ENCODE data around the gene PPP6R2. TPM values are rescaled to one million over a fixed set of nuclear protein-coding genes. Genes with fewer than 3 reads are reported as not detected.
"Not testable (repeated sequence)": the region's sequence is repeated elsewhere in the genome, so short reads cannot be mapped to it uniquely, and the experiment has no call there.

Gene PPP6R2
- total and polyA plus RNA-seq, 2 of the 4 experiments (the other 2 are of a cell fraction) = 49.2 to 51.6 TPM

GRCh38 chr22:50408311-50408710 is 65.2 kb downstream of the PPP6R2 start:
- Histone ChIP-seq H3K18ac (ENCODE audit: low read depth, low read length) (no peak overlapping the region), H2AFZ (replicated peaks; ENCODE audit: low read length, poor library complexity) (no peak overlapping the region), H3K27ac (ENCODE audit: insufficient read depth, low read length) (no peak overlapping the region), H3K4ac (ENCODE audit: low read depth, low read length) (no peak overlapping the region), H4K5ac (ENCODE audit: low read depth, low read length) (no peak overlapping the region), H3K56ac (ENCODE audit: extremely low read depth, insufficient read depth, low read length) (no peak overlapping the region), H2AK5ac (ENCODE audit: low read depth, low read length) (no peak overlapping the region), H3K23ac (ENCODE audit: low read depth, low read length) (no peak overlapping the region), H2BK120ac (ENCODE audit: low read depth, low read length) (no peak overlapping the region), H3K36me3 (ENCODE audit: control insufficient read depth, insufficient read depth, low read length) (peaks cover 21% of the 10 kb centered on the region), H2BK15ac (ENCODE audit: low read depth, low read length) (no peak overlapping the region), H3K9me1 (ENCODE audit: insufficient read depth, low read length) (0 out of 2 replicates have a peak, but pooled peaks cover 5% of the 10 kb centered on the region), H3K4me3 (ENCODE audit: insufficient read depth, low read depth, low read length) (no peak overlapping the region), H4K8ac (ENCODE audit: low read depth in 2 of 2, low read length in 2 of 2) (no peak overlapping the region), H3K4me1 (ENCODE audit: control insufficient read depth, insufficient read depth, low read length) (peaks cover 3% of the 10 kb centered on the region; the same call in 1 of the 2 replicates), H2BK20ac (ENCODE audit: low read depth, low read length) (no peak overlapping the region), H3K9me3 (ENCODE audit: control insufficient read depth, insufficient read depth, low read length) (no peaks in the 10 kb centered on the region), H2AK9ac (replicated peaks; ENCODE audit: low read depth, low read length, poor library complexity) (no peak overlapping the region), H3K4me2 (ENCODE audit: low read depth, low read length) (no peak overlapping the region), H3K9ac (ENCODE audit: low read depth, low read length) (no peak overlapping the region), H3K27me3 (ENCODE audit: control insufficient read depth, insufficient read depth, low read length) (no peaks in the 10 kb centered on the region), H4K91ac (ENCODE audit: insufficient read depth, low read depth, low read length) (no peak overlapping the region), H3K79me1 (ENCODE audit: low read depth in 1 of 2, low read length in 2 of 2) (peaks cover 7 to 24% of the 10 kb centered on the region in 2 experiments), H2BK5ac (ENCODE audit: low read depth, low read length, poor library complexity, severe bottlenecking) (no peak overlapping the region), H4K20me1 (ENCODE audit: insufficient read depth, low read length) (peaks cover 11% of the 10 kb centered on the region), H3K14ac (replicated peaks; ENCODE audit: low read depth, low read length) (no peak overlapping the region)
- no TSS peak for BruUV-seq (replicated peaks)
- 96% methylated on average over 4 of the region's 13 CpGs; no CpG with 5 or more reads in 1 of the 2 experiments for WGBS, 2 experiments (ENCODE audit: extremely low coverage in 2 of 2, insufficient read length in 1 of 2)
- no peak for TF ChIP-seq ELK1 (IDR thresholded peaks at IDR 0.05; ENCODE audit: borderline replicate concordance, low read depth, low read length)
- no peak for TF ChIP-seq SMC3 (IDR thresholded peaks at IDR 0.05; ENCODE audit: low read depth, low read length)
- TF ChIP-seq POLR2A (IDR thresholded peaks at IDR 0.05; ENCODE audit: low read depth, low read length) = no peak
- no peak for TF ChIP-seq MAFK (IDR thresholded peaks at IDR 0.05; ENCODE audit: low read depth, low read length)
- POLR2A ChIA-PET (ENCODE audit: unreplicated experiment) = no interaction called here
- in situ Hi-C loops (cut with MboI; ENCODE audit: low sequenced_read_pairs) = no loop called here
- intact Hi-C loops (cut with micrococcal nuclease) = no loop called here
- DNase-seq = no peak
- dilution Hi-C loops (cut with HindIII; ENCODE audit: low sequenced_read_pairs, unreplicated experiment) = no loop called here
- CTCF ChIA-PET = no interaction called here
- ATAC-seq (ENCODE audit: low read depth) = no peak

GRCh38 chr22:50408954-50409353 is 65.8 kb downstream of the PPP6R2 start:
- in situ Hi-C loops (cut with MboI; ENCODE audit: low sequenced_read_pairs); BruUV-seq (replicated peaks); H3K9ac ChIP-seq (ENCODE audit: low read depth, low read length); H2BK5ac ChIP-seq (ENCODE audit: low read depth, low read length, poor library complexity, severe bottlenecking); POLR2A ChIA-PET (ENCODE audit: unreplicated experiment); H2BK120ac ChIP-seq (ENCODE audit: low read depth, low read length); H4K5ac ChIP-seq (ENCODE audit: low read depth, low read length); H3K9me1 ChIP-seq (ENCODE audit: insufficient read depth, low read length); H3K14ac ChIP-seq (replicated peaks; ENCODE audit: low read depth, low read length); intact Hi-C loops (cut with micrococcal nuclease); H3K27me3 ChIP-seq (ENCODE audit: control insufficient read depth, insufficient read depth, low read length); H4K8ac ChIP-seq (ENCODE audit: low read depth in 2 of 2, low read length in 2 of 2); dilution Hi-C loops (cut with HindIII; ENCODE audit: low sequenced_read_pairs, unreplicated experiment); H2AK9ac ChIP-seq (replicated peaks; ENCODE audit: low read depth, low read length, poor library complexity); H3K56ac ChIP-seq (ENCODE audit: extremely low read depth, insufficient read depth, low read length); H3K4me1 ChIP-seq (ENCODE audit: control insufficient read depth, insufficient read depth, low read length); H3K18ac ChIP-seq (ENCODE audit: low read depth, low read length); CTCF ChIA-PET; DNase-seq; H3K9me3 ChIP-seq (ENCODE audit: control insufficient read depth, insufficient read depth, low read length); H4K91ac ChIP-seq (ENCODE audit: insufficient read depth, low read depth, low read length); H3K4me2 ChIP-seq (ENCODE audit: low read depth, low read length); H3K4ac ChIP-seq (ENCODE audit: low read depth, low read length); H2BK20ac ChIP-seq (ENCODE audit: low read depth, low read length); H2AK5ac ChIP-seq (ENCODE audit: low read depth, low read length); H3K4me3 ChIP-seq (ENCODE audit: insufficient read depth, low read depth, low read length); ATAC-seq (ENCODE audit: low read depth); H3K23ac ChIP-seq (ENCODE audit: low read depth, low read length); H2BK15ac ChIP-seq (ENCODE audit: low read depth, low read length); H2AFZ ChIP-seq (replicated peaks; ENCODE audit: low read length, poor library complexity); H3K27ac ChIP-seq (ENCODE audit: insufficient read depth, low read length): not testable (repeated sequence)
- no CpG with 5 or more reads among the region's 9 CpGs for WGBS, 2 experiments (ENCODE audit: extremely low coverage in 2 of 2, insufficient read length in 1 of 2)
- Histone ChIP-seq H3K36me3 (ENCODE audit: control insufficient read depth, insufficient read depth, low read length) (peaks cover 25% of the 10 kb centered on the region), H3K79me1 (ENCODE audit: low read depth in 1 of 2, low read length in 2 of 2) (peaks cover 10 to 23% of the 10 kb centered on the region in 2 experiments), H4K20me1 (ENCODE audit: insufficient read depth, low read length) (peaks cover 10% of the 10 kb centered on the region)
